Erythroblast (primary cell): ENCODE measurements around the gene HOXD8.

ENCODE experiments used
- GATA1 ChIP-seq: IDR thresholded peaks from 2 replicates; pipeline ENCODE4 v1.6.1; 2011; ENCODE audit warnings: low read depth, mild to moderate bottlenecking, control low read depth, low read length, moderate library complexity
- POLR2A ChIP-seq: IDR thresholded peaks from 2 replicates; pipeline ENCODE4 v1.6.1; 2011; ENCODE audit warnings: mild to moderate bottlenecking, low read length

- TF ChIP-seq POLR2A (no peak), GATA1 (no peak)
Measured at GRCh38 chr2:176156807-176157498, 27.4 kb downstream of the HOXD8 start, which contains the start of gene HOXD3.
